AG04450 (cell line): ENCODE measurements around the gene HMOX1. TPM values are rescaled to one million over a fixed set of nuclear protein-coding genes. Genes with fewer than 3 reads are reported as not detected.

ENCODE experiments used
- CTCF ChIA-PET: fragments of 300-600, 350-600 bp; formaldehyde crosslinking; extraction: SDS; loops from one replicate; lab custom pipeline; 2022; ENCODE audit warnings: antibody characterized with exemption, inconsistent platforms; lab: Charles Lee
- POLR2A ChIA-PET: fragments of 350-600 bp; formaldehyde crosslinking; extraction: SDS; loops from one replicate; lab custom pipeline; 2021; ENCODE audit warnings: antibody characterized with exemption, inconsistent platforms; lab: Yijun Ruan, JAX
- DNase-seq: peaks from one replicate; pipeline ENCODE4 v3.0.0-alpha.2; 2011; ENCODE audit warnings: low read depth, low spot score
- H3K27ac ChIP-seq: one replicate; pipeline ENCODE4 v1.5.1; 2012; ENCODE audit warnings: low read depth, low read length, control low read depth
- H3K27me3 ChIP-seq: one replicate; pipeline ENCODE4 v1.6.0; 2012; ENCODE audit warnings: low read length; ENCODE audit not compliant: control insufficient read depth, insufficient read depth
- H3K4me3 ChIP-seq: 2 replicates; pipeline ENCODE4 v1.5.1; 2011; ENCODE audit warnings: mild to moderate bottlenecking, low read depth, low read length, control low read depth
- H3K9me3 ChIP-seq: 2 replicates; pipeline ENCODE4 v1.5.1; 2012; ENCODE audit warnings: low read length; ENCODE audit not compliant: control insufficient read depth, insufficient read depth
- CTCF ChIP-seq: IDR thresholded peaks from 2 replicates; pipeline ENCODE4 v1.5.1; 2011; ENCODE audit warnings: low read depth, low read length, control low read depth, inconsistent platforms
- polyA plus RNA-seq: library from polyadenylated mRNA; depleted of rRNA; stranded (reverse); fragments of >200 nt; gene quantifications from 2 replicates; pipeline ENCODE4 v1.2.3, GENCODE V29; 2011

The HMOX1 gene
- polyA plus RNA-seq, 1 experiment: 55.2 TPM

GRCh38 chr22:35343664-35344550 lies 37.0 kb upstream of the HMOX1 start:
- no peaks in the 10 kb centered on the region for H3K27me3 ChIP-seq
- ChIA-PET CTCF (no interaction called here), POLR2A (no interaction called here)
- no peak for TF ChIP-seq CTCF
- DNase-seq: no peak
- H3K9me3 ChIP-seq: peaks cover 5% of the 10 kb centered on the region; the same call in 1 of the 2 replicates
- H3K27ac ChIP-seq: no peak overlapping the region
- H3K4me3 ChIP-seq: no peak overlapping the region

GRCh38 chr22:35344956-35345690 lies 35.8 kb upstream of the HMOX1 start:
- Histone ChIP-seq H3K4me3 (no peak overlapping the region), H3K9me3 (peaks cover 5% of the 10 kb centered on the region; the same call in 1 of the 2 replicates), H3K27ac (no peak overlapping the region), H3K27me3 (no peaks in the 10 kb centered on the region)
- no peak for DNase-seq
- ChIA-PET CTCF (no interaction called here), POLR2A (no interaction called here)
- TF ChIP-seq CTCF: no peak

GRCh38 chr22:35345808-35346505 lies 34.9 kb upstream of the HMOX1 start:
- POLR2A ChIA-PET: no interaction called here

GRCh38 chr22:35346596-35347220 lies 34.2 kb upstream of the HMOX1 start:
- H3K27me3 ChIP-seq: no peaks in the 10 kb centered on the region
- ChIA-PET CTCF (interaction anchor here (0.6 kb wide), 1 partner anchor 11 kb away, joined by 3 read pairs; no protein-coding TSS in a partner anchor), POLR2A (interaction anchor here (0.8 kb wide), 1 partner anchor 17 kb away, joined by 3 read pairs; no protein-coding TSS in a partner anchor)
- no peak overlapping the region for H3K27ac ChIP-seq
- H3K4me3 ChIP-seq: no peak overlapping the region
- H3K9me3 ChIP-seq: peaks cover 5% of the 10 kb centered on the region; the same call in 1 of the 2 replicates
- no peak for TF ChIP-seq CTCF
- no peak for DNase-seq

More at GRCh38 chr22:35345808-35346505, 34.9 kb upstream of the HMOX1 start:
- no peak for DNase-seq
- no peak for TF ChIP-seq CTCF
- Histone ChIP-seq H3K9me3 (peaks cover 5% of the 10 kb centered on the region; the same call in 1 of the 2 replicates), H3K27ac (no peak overlapping the region), H3K4me3 (no peak overlapping the region), H3K27me3 (no peaks in the 10 kb centered on the region)
- CTCF ChIA-PET: interaction anchor here (0.6 to 0.7 kb wide), 2 partner anchors 11 to 236 kb away, joined by 3 read pairs; no protein-coding TSS in a partner anchor
